ENCODE results near the gene PTPRN2.
"Not testable (repeated sequence)": the region's sequence is repeated elsewhere in the genome, so short reads cannot be mapped to it uniquely, and the experiment has no call there.

Gene PTPRN2

DNA sequence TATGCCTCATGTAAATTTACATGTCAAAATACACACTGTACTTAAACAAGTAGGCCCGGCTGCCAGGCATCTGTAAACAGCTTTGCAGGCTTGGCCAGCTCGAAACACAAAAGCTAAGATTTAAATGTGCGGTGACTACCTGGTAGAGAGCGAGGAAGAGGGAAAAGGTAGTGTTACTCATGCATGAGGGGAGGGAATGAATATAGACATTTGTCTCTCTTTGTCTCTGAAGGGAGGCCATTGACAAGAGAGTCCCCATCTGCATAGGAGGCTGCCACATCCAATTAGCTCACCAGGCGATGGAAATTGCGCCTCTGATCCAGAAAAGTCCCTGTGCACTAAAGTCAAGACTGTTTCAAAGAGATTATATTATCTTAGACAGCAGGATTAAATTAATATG is 535.8 kb downstream of the PTPRN2 start:
- CTCF ChIA-PET, result no interaction called here
- TF ChIP-seq, protein P1, sequence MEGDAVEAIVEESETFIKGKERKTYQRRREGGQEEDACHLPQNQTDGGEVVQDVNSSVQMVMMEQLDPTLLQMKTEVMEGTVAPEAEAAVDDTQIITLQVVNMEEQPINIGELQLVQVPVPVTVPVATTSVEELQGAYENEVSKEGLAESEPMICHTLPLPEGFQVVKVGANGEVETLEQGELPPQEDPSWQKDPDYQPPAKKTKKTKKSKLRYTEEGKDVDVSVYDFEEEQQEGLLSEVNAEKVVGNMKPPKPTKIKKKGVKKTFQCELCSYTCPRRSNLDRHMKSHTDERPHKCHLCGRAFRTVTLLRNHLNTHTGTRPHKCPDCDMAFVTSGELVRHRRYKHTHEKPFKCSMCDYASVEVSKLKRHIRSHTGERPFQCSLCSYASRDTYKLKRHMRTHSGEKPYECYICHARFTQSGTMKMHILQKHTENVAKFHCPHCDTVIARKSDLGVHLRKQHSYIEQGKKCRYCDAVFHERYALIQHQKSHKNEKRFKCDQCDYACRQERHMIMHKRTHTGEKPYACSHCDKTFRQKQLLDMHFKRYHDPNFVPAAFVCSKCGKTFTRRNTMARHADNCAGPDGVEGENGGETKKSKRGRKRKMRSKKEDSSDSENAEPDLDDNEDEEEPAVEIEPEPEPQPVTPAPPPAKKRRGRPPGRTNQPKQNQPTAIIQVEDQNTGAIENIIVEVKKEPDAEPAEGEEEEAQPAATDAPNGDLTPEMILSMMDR (IDR thresholded peaks at IDR 0.05; ENCODE audit: insufficient read depth, low read length, missing control alignments), result no peak
- no peak overlapping the region for H3K4me3 ChIP-seq (ENCODE audit: low read depth, low read length)
- POLR2A ChIA-PET, result no interaction called here
- DNase-seq (ENCODE audit: low read depth, low spot score), result no peak

DNA sequence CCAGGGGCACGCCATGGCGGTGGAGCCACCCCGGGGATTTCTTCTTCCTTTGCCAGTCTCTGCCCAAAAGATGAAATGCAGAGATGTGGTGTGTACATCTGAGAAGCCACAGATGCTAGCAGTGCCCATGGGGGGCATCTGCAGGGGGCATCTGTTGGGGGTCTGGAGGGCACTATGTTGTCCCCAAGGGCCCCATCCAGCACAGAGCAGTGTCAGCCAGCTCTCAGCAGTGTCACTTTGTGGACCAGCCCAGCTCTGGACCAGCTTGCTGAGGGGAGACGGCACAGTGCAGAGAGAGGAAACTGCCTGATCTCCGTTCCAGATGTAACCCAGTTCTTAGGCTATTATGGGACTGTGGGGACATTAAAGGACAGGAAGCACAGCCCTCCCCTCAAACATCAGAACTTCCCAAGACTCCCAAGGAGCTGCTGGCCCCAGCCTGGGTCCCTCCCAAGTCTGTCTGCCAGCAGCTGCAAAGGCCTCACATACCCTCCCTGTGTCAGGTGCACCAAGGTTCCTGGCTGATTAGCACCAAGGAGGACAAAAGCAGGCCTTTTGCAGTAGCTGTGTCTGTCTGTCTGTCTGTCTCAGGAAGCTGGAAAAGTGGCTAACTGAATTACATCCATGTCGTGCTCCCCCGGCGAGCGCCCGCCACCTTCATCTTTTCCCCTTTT is 536.5 kb downstream of the PTPRN2 start:
- ChIA-PET POLR2A (no interaction called here), CTCF (no interaction called here)
- no peak for DNase-seq (ENCODE audit: low read depth, low spot score)
- TF ChIP-seq, protein P1 (IDR thresholded peaks at IDR 0.05; ENCODE audit: insufficient read depth, low read length, missing control alignments), result no peak
- no peak overlapping the region for H3K4me3 ChIP-seq (ENCODE audit: low read depth, low read length)

DNA sequence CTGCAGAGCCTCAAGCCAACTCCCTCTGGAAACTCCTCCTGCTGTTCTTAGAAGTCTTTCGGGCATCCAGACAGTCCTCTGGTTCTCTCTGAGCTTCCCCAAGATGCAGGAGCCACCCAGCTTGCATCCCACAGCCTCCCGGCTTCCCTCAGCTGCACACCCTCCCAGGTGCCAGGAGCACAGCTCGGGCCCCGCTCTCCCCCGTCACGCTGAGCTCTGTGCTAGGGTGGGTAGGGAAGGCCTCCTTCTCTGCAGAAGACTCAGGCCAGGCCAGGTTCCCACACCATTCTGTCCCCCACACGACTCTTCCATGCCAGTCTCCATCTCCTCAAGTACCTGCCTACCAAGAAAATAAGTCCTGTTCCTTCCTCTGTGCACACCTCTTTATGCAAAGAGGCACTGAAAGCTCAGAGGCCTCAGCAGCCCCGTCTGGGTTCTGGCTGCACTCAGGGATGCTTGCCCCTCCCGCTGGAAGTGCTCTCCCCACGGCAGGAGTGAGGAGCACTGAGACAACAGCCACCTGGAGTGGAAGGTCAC is 537.1 kb downstream of the PTPRN2 start:
- DNase-seq (ENCODE audit: low read depth, low spot score), result no peak
- POLR2A ChIA-PET, result no interaction called here
- H3K4me3 ChIP-seq (ENCODE audit: low read depth, low read length), result no peak overlapping the region
- CTCF ChIA-PET, result no interaction called here
- TF ChIP-seq, protein P1 (IDR thresholded peaks at IDR 0.05; ENCODE audit: insufficient read depth, low read length, missing control alignments), result no peak

DNA sequence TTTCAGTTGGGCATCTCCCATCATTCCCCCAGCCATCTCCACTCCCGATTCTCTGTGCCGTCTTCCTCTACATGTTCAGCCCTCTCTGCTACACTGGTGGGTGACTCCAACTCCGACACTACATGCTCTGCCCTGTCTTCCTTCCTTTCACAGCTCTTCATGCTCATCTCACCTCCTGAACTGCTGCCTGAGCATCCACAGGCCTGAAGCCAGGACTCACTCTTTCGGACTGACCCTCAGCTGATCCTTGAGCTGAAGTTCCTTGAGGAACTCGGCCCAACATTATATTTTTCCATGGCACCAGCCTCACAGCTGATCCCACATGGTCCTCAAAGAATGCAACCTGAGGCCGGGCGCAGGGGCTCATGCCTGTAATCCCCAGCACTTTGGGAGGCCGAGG is 538.4 kb downstream of the PTPRN2 start:
- no peak overlapping the region for H3K4me3 ChIP-seq (ENCODE audit: low read depth, low read length)
- ChIA-PET CTCF (no interaction called here), POLR2A (no interaction called here)
- TF ChIP-seq, protein P1 (IDR thresholded peaks at IDR 0.05; ENCODE audit: insufficient read depth, low read length, missing control alignments), result no peak
- DNase-seq (ENCODE audit: low read depth, low spot score), result no peak

DNA sequence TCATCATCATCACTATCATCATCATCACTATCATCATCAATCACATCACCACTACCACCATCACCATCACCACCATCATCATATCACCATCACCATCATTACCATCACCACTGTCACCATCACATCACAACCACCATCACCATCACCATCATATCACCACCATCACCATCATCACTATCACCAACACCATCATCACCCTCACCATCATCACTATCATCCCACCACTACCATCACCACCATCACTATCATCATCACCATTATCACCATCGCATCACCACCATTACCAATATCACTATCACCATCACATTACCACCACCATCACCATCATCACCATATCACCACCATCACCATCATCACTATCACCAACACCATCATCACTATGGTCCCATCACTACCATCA is 539.1 kb downstream of the PTPRN2 start:
- POLR2A ChIA-PET, result no interaction called here
- TF ChIP-seq, protein P1 (IDR thresholded peaks at IDR 0.05; ENCODE audit: insufficient read depth, low read length, missing control alignments), result no peak
- no peak for DNase-seq (ENCODE audit: low read depth, low spot score)
- CTCF ChIA-PET, result no interaction called here
- H3K4me3 ChIP-seq (ENCODE audit: low read depth, low read length), result no peak overlapping the region

DNA sequence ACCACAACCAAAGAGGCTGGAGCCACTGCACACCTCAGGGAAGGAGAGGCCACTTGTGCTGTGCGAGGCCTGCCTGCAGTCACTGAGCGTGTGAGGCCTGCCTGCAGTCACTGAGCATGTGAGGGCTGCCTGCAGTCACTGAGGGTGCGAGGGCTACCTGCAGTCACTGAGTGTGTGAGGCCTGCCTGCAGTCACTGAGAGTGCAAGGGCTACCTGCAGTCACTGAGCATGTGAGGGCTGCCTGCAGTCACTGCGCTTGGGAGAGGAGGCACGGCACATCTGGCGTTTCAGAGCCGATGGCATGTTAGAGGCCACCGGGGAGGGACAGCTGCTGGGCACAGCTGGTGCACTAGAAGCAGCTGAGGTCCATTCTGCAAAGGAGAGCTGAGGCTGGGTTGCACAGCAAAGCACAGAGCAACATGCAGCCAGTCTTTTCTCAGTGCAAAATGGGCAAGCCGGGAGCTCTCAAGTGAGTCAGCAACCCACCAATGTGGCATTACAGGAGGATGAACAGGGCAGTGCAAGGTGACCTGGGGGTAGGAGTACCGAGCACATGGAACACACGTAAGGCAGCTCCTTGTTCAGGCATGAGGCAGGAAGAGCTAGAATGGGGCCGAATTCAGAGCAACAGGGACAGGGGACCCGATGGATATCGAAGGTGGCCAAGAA is 540.1 kb downstream of the PTPRN2 start:
- POLR2A ChIA-PET, result no interaction called here

DNA sequence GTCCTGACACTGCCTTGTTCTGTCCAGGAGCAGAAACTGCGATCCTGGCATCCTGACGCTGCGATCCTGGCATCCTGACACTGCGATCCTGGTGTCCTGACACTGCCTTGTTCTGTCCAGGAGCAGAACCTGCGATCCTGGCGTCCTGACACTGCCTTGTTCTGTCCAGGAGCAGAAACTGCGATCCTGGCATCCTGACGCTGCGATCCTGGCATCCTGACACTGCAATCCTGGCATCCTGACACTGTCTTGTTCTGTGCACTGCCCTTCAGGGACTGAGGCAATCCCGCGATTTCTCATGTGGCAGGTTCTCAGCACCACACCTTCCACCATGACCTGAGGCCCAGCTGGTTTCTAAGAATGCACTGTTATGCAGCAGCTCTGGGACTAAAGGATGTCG is 541.4 kb downstream of the PTPRN2 start:
- CTCF ChIA-PET; DNase-seq (ENCODE audit: low read depth, low spot score); POLR2A ChIA-PET: not testable (repeated sequence)

More for the DNA sequence above, 540.1 kb downstream of the PTPRN2 start:
- CTCF ChIA-PET, result no interaction called here
- TF ChIP-seq, protein P1 (IDR thresholded peaks at IDR 0.05; ENCODE audit: insufficient read depth, low read length, missing control alignments), result no peak
- DNase-seq (ENCODE audit: low read depth, low spot score), result no peak
- H3K4me3 ChIP-seq (ENCODE audit: low read depth, low read length), result no peak overlapping the region

More for the DNA sequence above, 541.4 kb downstream of the PTPRN2 start:
- not testable (repeated sequence) for H3K4me3 ChIP-seq (ENCODE audit: low read depth, low read length)

All from AG04449 (cell line).